RWPE2 (cell line): ENCODE data around the gene RABEP1.

ENCODE experiments used
- ATAC-seq: fragments of 200-7000 bp; cut with Tn5 transposase; 3 replicates; pipeline ENCODE4 v1.9.1; 2021; ENCODE audit warnings: low read depth
- DNase-seq: peaks from one replicate; pipeline ENCODE4 v3.0.0-alpha.2; 2020; ENCODE audit warnings: low spot score
- H3K27ac ChIP-seq: fragments of 450-650 bp; 2 replicates; pipeline ENCODE4 v1.5.1; 2017; ENCODE audit warnings: mild to moderate bottlenecking; ENCODE audit not compliant: poor library complexity, severe bottlenecking
- H3K27me3 ChIP-seq: fragments of 250-450 bp; sonication (Bioruptor Pico); 2 replicates; pipeline ENCODE4 v1.5.1; 2021; ENCODE audit warnings: mild to moderate bottlenecking, moderate library complexity; ENCODE audit not compliant: insufficient read depth, poor library complexity, severe bottlenecking
- H3K36me3 ChIP-seq: fragments of 250-450 bp; sonication (Bioruptor Pico); 2 replicates; pipeline ENCODE4 v1.5.1; 2020; ENCODE audit warnings: low read depth, mild to moderate bottlenecking, moderate library complexity
- H3K4me1 ChIP-seq: fragments of 250-450 bp; sonication (Bioruptor Pico); 2 replicates; pipeline ENCODE4 v1.5.1; 2021; ENCODE audit warnings: mild to moderate bottlenecking, moderate library complexity; ENCODE audit not compliant: insufficient read depth, poor library complexity, severe bottlenecking
- H3K4me3 ChIP-seq: fragments of 250-450 bp; sonication (Bioruptor Pico); 2 replicates; pipeline ENCODE4 v1.5.1; 2021; ENCODE audit warnings: mild to moderate bottlenecking, moderate library complexity; ENCODE audit not compliant: severe bottlenecking
- H3K9me3 ChIP-seq: fragments of 250-450 bp; sonication (Bioruptor Pico); 2 replicates; pipeline ENCODE4 v1.5.1; 2021; ENCODE audit warnings: mild to moderate bottlenecking, moderate library complexity; ENCODE audit not compliant: severe bottlenecking
- TF ChIP-seq, protein P1 (sequence below): fragments of 450-650 bp; IDR thresholded peaks from one replicate; pipeline ENCODE4 v1.5.1; 2017; ENCODE audit warnings: mild to moderate bottlenecking, moderate library complexity; ENCODE audit not compliant: poor library complexity, severe bottlenecking

The RABEP1 gene

DNA sequence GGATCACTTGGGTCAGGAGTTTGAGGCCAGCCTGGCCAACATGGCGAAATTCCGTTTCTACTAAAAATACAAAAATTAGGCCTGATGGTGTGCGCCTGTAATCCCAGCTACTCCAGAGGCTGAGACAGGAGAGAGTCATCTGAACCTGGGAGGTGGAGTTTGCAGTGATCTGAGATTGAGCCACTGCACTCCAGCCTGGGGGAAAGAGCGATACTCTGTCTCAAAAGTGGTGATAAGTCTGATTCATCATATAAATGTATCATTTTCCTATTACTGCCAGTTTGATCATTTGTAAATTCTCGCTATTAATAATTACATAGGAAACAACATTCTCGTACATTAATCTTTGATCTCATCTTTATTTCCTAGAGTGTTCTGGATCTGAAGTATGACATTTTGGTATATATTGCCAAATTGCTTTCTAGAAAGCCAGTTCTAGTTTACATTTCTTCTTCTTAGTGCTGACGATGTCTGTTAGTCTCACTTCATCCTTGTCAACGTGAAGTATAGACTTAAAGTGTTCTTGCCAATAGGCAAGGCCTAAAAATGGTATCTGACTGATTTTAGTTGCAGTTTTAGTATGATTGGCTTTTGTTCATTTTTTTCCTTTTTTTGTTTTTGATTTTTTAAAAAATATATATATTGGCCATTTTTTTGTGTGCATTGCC, 9.7 kb downstream of the RABEP1 start:
- DNase-seq (no peak), ATAC-seq (no peak)
- Histone ChIP-seq H3K9me3 (no peaks in the 10 kb centered on the region), H3K4me1 (no peaks in the 10 kb centered on the region), H3K4me3 (no peak overlapping the region), H3K36me3 (peaks cover 11% of the 10 kb centered on the region), H3K27ac (no peak overlapping the region), H3K27me3 (no peaks in the 10 kb centered on the region)
- TF ChIP-seq, protein P1, sequence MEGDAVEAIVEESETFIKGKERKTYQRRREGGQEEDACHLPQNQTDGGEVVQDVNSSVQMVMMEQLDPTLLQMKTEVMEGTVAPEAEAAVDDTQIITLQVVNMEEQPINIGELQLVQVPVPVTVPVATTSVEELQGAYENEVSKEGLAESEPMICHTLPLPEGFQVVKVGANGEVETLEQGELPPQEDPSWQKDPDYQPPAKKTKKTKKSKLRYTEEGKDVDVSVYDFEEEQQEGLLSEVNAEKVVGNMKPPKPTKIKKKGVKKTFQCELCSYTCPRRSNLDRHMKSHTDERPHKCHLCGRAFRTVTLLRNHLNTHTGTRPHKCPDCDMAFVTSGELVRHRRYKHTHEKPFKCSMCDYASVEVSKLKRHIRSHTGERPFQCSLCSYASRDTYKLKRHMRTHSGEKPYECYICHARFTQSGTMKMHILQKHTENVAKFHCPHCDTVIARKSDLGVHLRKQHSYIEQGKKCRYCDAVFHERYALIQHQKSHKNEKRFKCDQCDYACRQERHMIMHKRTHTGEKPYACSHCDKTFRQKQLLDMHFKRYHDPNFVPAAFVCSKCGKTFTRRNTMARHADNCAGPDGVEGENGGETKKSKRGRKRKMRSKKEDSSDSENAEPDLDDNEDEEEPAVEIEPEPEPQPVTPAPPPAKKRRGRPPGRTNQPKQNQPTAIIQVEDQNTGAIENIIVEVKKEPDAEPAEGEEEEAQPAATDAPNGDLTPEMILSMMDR, result no peak

- DNase-seq, result no peak
Observed at GRCh38 chr17:5297245-5297644, 15.2 kb downstream of the RABEP1 start.

GRCh38 chr17:5299383-5299782, 17.3 kb downstream of the RABEP1 start:
- Histone ChIP-seq H3K9me3 (no peaks in the 10 kb centered on the region), H3K27me3 (no peaks in the 10 kb centered on the region), H3K4me1 (no peaks in the 10 kb centered on the region), H3K4me3 (no peak overlapping the region), H3K27ac (no peak overlapping the region), H3K36me3 (peaks cover 10% of the 10 kb centered on the region)
- ATAC-seq (no peak), DNase-seq (no peak)
- TF ChIP-seq, protein P1, result no peak

More at GRCh38 chr17:5297245-5297644, 15.2 kb downstream of the RABEP1 start:
- no peaks in the 10 kb centered on the region for H3K27me3 ChIP-seq
- no peak overlapping the region for H3K4me3 ChIP-seq
- H3K27ac ChIP-seq, result no peak overlapping the region
- H3K9me3 ChIP-seq, result no peaks in the 10 kb centered on the region
- ATAC-seq, result no peak
- TF ChIP-seq, protein P1, result no peak
- peaks cover 14% of the 10 kb centered on the region for H3K36me3 ChIP-seq
- H3K4me1 ChIP-seq, result no peaks in the 10 kb centered on the region

- no peak for DNase-seq
- TF ChIP-seq, protein P1, result no peak
- H3K4me1 ChIP-seq, result peaks cover 4% of the 10 kb centered on the region
- H3K36me3 ChIP-seq, result peaks cover 11% of the 10 kb centered on the region; the same call in 1 of the 2 replicates
- no peaks in the 10 kb centered on the region for H3K9me3 ChIP-seq
- H3K27me3 ChIP-seq, result no peaks in the 10 kb centered on the region
- no peak for ATAC-seq
- no peak overlapping the region for H3K27ac ChIP-seq
- H3K4me3 ChIP-seq, result no peak overlapping the region
Observed at GRCh38 chr17:5304636-5305035, 22.6 kb downstream of the RABEP1 start.

- H3K36me3 ChIP-seq, result peaks cover 32% of the 10 kb centered on the region
- H3K4me1 ChIP-seq, result peaks cover 4% of the 10 kb centered on the region
- ATAC-seq (no peak), DNase-seq (no peak)
- no peak overlapping the region for H3K4me3 ChIP-seq
- H3K27me3 ChIP-seq, result no peaks in the 10 kb centered on the region
- H3K9me3 ChIP-seq, result no peaks in the 10 kb centered on the region
- TF ChIP-seq, protein P1, result no peak
- no peak overlapping the region for H3K27ac ChIP-seq
Observed at GRCh38 chr17:5309851-5310250, 27.8 kb downstream of the RABEP1 start.
